Right hindlimb (tissue), 1 donor: ENCODE results near the gene SBK2.

Source experiments
- DNase-seq: peaks from one replicate; pipeline ENCODE4 v3.0.0-alpha.2; 2018

The SBK2 gene

GRCh38 chr19:55485439-55486011 lies 51.4 kb downstream of the SBK2 start:
- no peak for DNase-seq

- peak; percentile 86 for DNase-seq
These were observed 52.1 kb downstream of the SBK2 start, which contains the start of gene NAT14 for GRCh38 chr19:55484593-55485438. NAT14 (plus strand) TSS chr19:55485188; CDS start chr19:55485709, 521 bp downstream.

GRCh38 chr19:55483706-55484592 lies 53.0 kb downstream of the SBK2 start:
- no peak for DNase-seq

GRCh38 chr19:55482967-55483705 lies 53.8 kb downstream of the SBK2 start:
- no peak for DNase-seq

GRCh38 chr19:55482156-55482961 lies 54.6 kb downstream of the SBK2 start:
- no peak for DNase-seq

GRCh38 chr19:55481794-55482155 lies 55.2 kb downstream of the SBK2 start:
- no peak for DNase-seq

- no peak for DNase-seq
These were observed 55.7 kb downstream of the SBK2 start for GRCh38 chr19:55481148-55481793.

- DNase-seq = no peak
These were observed 57.3 kb downstream of the SBK2 start for GRCh38 chr19:55479451-55480230.

- DNase-seq = no peak
These were observed 57.9 kb downstream of the SBK2 start for GRCh38 chr19:55479045-55479444.
